Effector memory CD8-positive, alpha-beta T cell (primary cell): ENCODE measurements around the gene RHOBTB1.
"Not testable (repeated sequence)": the region's sequence is repeated elsewhere in the genome, so short reads cannot be mapped to it uniquely, and the experiment has no call there.

ENCODE experiments used
- ATAC-seq: fragments of 150-1000 bp; cut with Tn5 transposase; replicated peaks from 2 replicates; pipeline ENCODE4 v1.10.0; 2021; ENCODE audit warnings: mild to moderate bottlenecking, moderate library complexity
- DNase-seq, 3 experiments: peaks; one replicate each; pipeline ENCODE4 v3.0.0; 2021
- H3K27ac Mint-ChIP-seq, 2 donors: one replicate each; pipeline ENCODE4 v1.8.0; 2022; ENCODE audit warnings: mild to moderate bottlenecking in 2 of 2, mixed read lengths in 2 of 2, moderate library complexity in 2 of 2
- H3K27me3 Mint-ChIP-seq, 2 donors: one replicate each; pipeline ENCODE4 v1.8.0; 2022; ENCODE audit warnings: mixed read lengths in 2 of 2
- H3K36me3 Mint-ChIP-seq: one replicate; pipeline ENCODE4 v1.8.0; 2022; ENCODE audit warnings: mild to moderate bottlenecking, moderate library complexity, mixed read lengths; ENCODE audit not compliant: insufficient read depth
- H3K4me1 Mint-ChIP-seq, 2 donors: one replicate each; pipeline ENCODE4 v1.8.0; 2022; ENCODE audit warnings: low read depth in 2 of 2, mixed read lengths in 2 of 2
- H3K4me3 Mint-ChIP-seq, 2 donors: one replicate each; pipeline ENCODE4 v1.8.0; 2022; ENCODE audit warnings: mild to moderate bottlenecking in 2 of 2, mixed read lengths in 2 of 2, moderate library complexity in 2 of 2
- H3K9me3 Mint-ChIP-seq, 2 donors: one replicate each; pipeline ENCODE4 v1.8.0; 2022; ENCODE audit warnings: mixed read lengths in 2 of 2

RHOBTB1 gene

GRCh38 chr10:60974463-60975149 lies 30.6 kb upstream of the RHOBTB1 start:
- no peaks in the 10 kb centered on the region for H3K4me1 Mint-ChIP-seq
- no peak overlapping the region for H3K4me3 Mint-ChIP-seq
- no peaks in the 10 kb centered on the region for H3K9me3 Mint-ChIP-seq
- DNase-seq (no peak), ATAC-seq (no peak)
- H3K27me3 Mint-ChIP-seq: peaks cover 14 to 22% of the 10 kb centered on the region in 2 donors
- H3K27ac Mint-ChIP-seq: no peak overlapping the region
- no peaks in the 10 kb centered on the region for H3K36me3 Mint-ChIP-seq

GRCh38 chr10:60973086-60973485 lies 29.1 kb upstream of the RHOBTB1 start:
- H3K4me3 Mint-ChIP-seq: no peak overlapping the region
- ATAC-seq (no peak), DNase-seq (no peak)
- no peaks in the 10 kb centered on the region for H3K36me3 Mint-ChIP-seq
- H3K4me1 Mint-ChIP-seq: no peaks in the 10 kb centered on the region
- no peak overlapping the region for H3K27ac Mint-ChIP-seq
- H3K27me3 Mint-ChIP-seq: peaks cover 24 to 34% of the 10 kb centered on the region in 2 donors
- H3K9me3 Mint-ChIP-seq: no peaks in the 10 kb centered on the region

GRCh38 chr10:60972181-60972580 lies 28.2 kb upstream of the RHOBTB1 start:
- peaks cover 33 to 40% of the 10 kb centered on the region in 2 donors for H3K27me3 Mint-ChIP-seq
- not testable (repeated sequence) for H3K4me3 Mint-ChIP-seq, H3K27ac Mint-ChIP-seq, H3K9me3 Mint-ChIP-seq, DNase-seq, H3K4me1 Mint-ChIP-seq, ATAC-seq, H3K36me3 Mint-ChIP-seq

GRCh38 chr10:60970526-60970925 lies 26.5 kb upstream of the RHOBTB1 start:
- Mint-ChIP-seq H3K4me3 (no peak overlapping the region), H3K27ac (no peak overlapping the region), H3K9me3 (no peaks in the 10 kb centered on the region), H3K4me1 (no peaks in the 10 kb centered on the region), H3K27me3 (peaks cover 37 to 48% of the 10 kb centered on the region in 2 donors), H3K36me3 (no peaks in the 10 kb centered on the region)
- ATAC-seq: no peak
- DNase-seq: no peak

- Mint-ChIP-seq H3K4me1 (no peaks in the 10 kb centered on the region), H3K4me3 (no peak overlapping the region), H3K36me3 (no peaks in the 10 kb centered on the region), H3K9me3 (no peaks in the 10 kb centered on the region), H3K27ac (no peak overlapping the region), H3K27me3 (peaks cover 43 to 46% of the 10 kb centered on the region in 2 donors)
- no peak for ATAC-seq
- no peak for DNase-seq
Measured at GRCh38 chr10:60968504-60968903, 24.5 kb upstream of the RHOBTB1 start.

- H3K36me3 Mint-ChIP-seq: no peaks in the 10 kb centered on the region
- H3K4me3 Mint-ChIP-seq: no peak overlapping the region
- no peak for ATAC-seq
- no peaks in the 10 kb centered on the region for H3K9me3 Mint-ChIP-seq
- H3K4me1 Mint-ChIP-seq: no peaks in the 10 kb centered on the region
- no peak overlapping the region for H3K27ac Mint-ChIP-seq
- peaks cover 38 to 47% of the 10 kb centered on the region in 2 donors for H3K27me3 Mint-ChIP-seq
- no peak for DNase-seq
Measured at GRCh38 chr10:60967854-60968484, 24.0 kb upstream of the RHOBTB1 start.

GRCh38 chr10:60967260-60967659 lies 23.3 kb upstream of the RHOBTB1 start:
- H3K27ac Mint-ChIP-seq: no peak overlapping the region
- H3K9me3 Mint-ChIP-seq: no peaks in the 10 kb centered on the region
- no peaks in the 10 kb centered on the region for H3K36me3 Mint-ChIP-seq
- H3K4me1 Mint-ChIP-seq: no peaks in the 10 kb centered on the region
- H3K27me3 Mint-ChIP-seq: peaks cover 31 to 42% of the 10 kb centered on the region in 2 donors
- DNase-seq (no peak), ATAC-seq (no peak)
- H3K4me3 Mint-ChIP-seq: no peak overlapping the region

GRCh38 chr10:60965696-60966095 lies 21.7 kb upstream of the RHOBTB1 start:
- ATAC-seq (no peak), DNase-seq (no peak)
- H3K36me3 Mint-ChIP-seq: no peaks in the 10 kb centered on the region
- no peak overlapping the region for H3K4me3 Mint-ChIP-seq
- no peaks in the 10 kb centered on the region for H3K9me3 Mint-ChIP-seq
- peaks cover 32 to 39% of the 10 kb centered on the region in 2 donors for H3K27me3 Mint-ChIP-seq
- H3K27ac Mint-ChIP-seq: no peak overlapping the region
- no peaks in the 10 kb centered on the region for H3K4me1 Mint-ChIP-seq

GRCh38 chr10:60964257-60965235 lies 20.6 kb upstream of the RHOBTB1 start:
- Mint-ChIP-seq H3K36me3 (no peaks in the 10 kb centered on the region), H3K27ac (no peak overlapping the region), H3K4me1 (no peaks in the 10 kb centered on the region), H3K9me3 (no peaks in the 10 kb centered on the region), H3K27me3 (peaks cover 39 to 41% of the 10 kb centered on the region in 2 donors), H3K4me3 (no peak overlapping the region)
- ATAC-seq (no peak), DNase-seq (peak; percentile 16 to 25 (median 23))

GRCh38 chr10:60963441-60964256 lies 19.7 kb upstream of the RHOBTB1 start:
- DNase-seq (no peak), ATAC-seq (no peak)
- H3K4me1 Mint-ChIP-seq: no peaks in the 10 kb centered on the region
- H3K9me3 Mint-ChIP-seq: no peaks in the 10 kb centered on the region
- no peak overlapping the region for H3K4me3 Mint-ChIP-seq
- no peaks in the 10 kb centered on the region for H3K36me3 Mint-ChIP-seq
- H3K27ac Mint-ChIP-seq: no peak overlapping the region
- peaks cover 34 to 38% of the 10 kb centered on the region in 2 donors for H3K27me3 Mint-ChIP-seq

- H3K4me3 Mint-ChIP-seq: no peak overlapping the region
- H3K27ac Mint-ChIP-seq: no peak overlapping the region
- H3K4me1 Mint-ChIP-seq: no peaks in the 10 kb centered on the region
- H3K9me3 Mint-ChIP-seq: no peaks in the 10 kb centered on the region
- H3K27me3 Mint-ChIP-seq: peaks cover 30 to 33% of the 10 kb centered on the region in 2 donors
- H3K36me3 Mint-ChIP-seq: no peaks in the 10 kb centered on the region
- ATAC-seq: no peak
- DNase-seq: no peak
Measured at GRCh38 chr10:60962946-60963345, 19.0 kb upstream of the RHOBTB1 start.

- H3K27me3 Mint-ChIP-seq: peaks cover 18 to 30% of the 10 kb centered on the region in 2 donors
- no peaks in the 10 kb centered on the region for H3K36me3 Mint-ChIP-seq
- no peak overlapping the region for H3K27ac Mint-ChIP-seq
- H3K4me3 Mint-ChIP-seq: no peak overlapping the region
- no peaks in the 10 kb centered on the region for H3K9me3 Mint-ChIP-seq
- no peak for DNase-seq
- no peaks in the 10 kb centered on the region for H3K4me1 Mint-ChIP-seq
- no peak for ATAC-seq
Measured at GRCh38 chr10:60960913-60961312, 16.9 kb upstream of the RHOBTB1 start.

GRCh38 chr10:60960031-60960430 lies 16.0 kb upstream of the RHOBTB1 start:
- no peaks in the 10 kb centered on the region for H3K4me1 Mint-ChIP-seq
- H3K27ac Mint-ChIP-seq: no peak overlapping the region
- H3K9me3 Mint-ChIP-seq: no peaks in the 10 kb centered on the region
- peaks cover 18 to 29% of the 10 kb centered on the region in 2 donors for H3K27me3 Mint-ChIP-seq
- no peak for DNase-seq
- ATAC-seq: no peak
- no peak overlapping the region for H3K4me3 Mint-ChIP-seq
- H3K36me3 Mint-ChIP-seq: no peaks in the 10 kb centered on the region
